Right lobe of liver (tissue), 4 donors: ENCODE results near the gene ALDH3A2.

ENCODE experiments used
- CTCF ChIP-seq, 4 donors: fragments of 200-600 bp in 3 of 4; fragments of 450-650 bp in 1 of 4; IDR thresholded peaks; one replicate each; pipeline versions ENCODE4 v1.5.1 to v1.8.0; 2016 to 2022; ENCODE audit warnings: antibody characterized with exemption in 4 of 4, mild to moderate bottlenecking in 2 of 4
- POLR2A ChIP-seq: fragments of 450-650 bp; IDR thresholded peaks from one replicate; pipeline ENCODE4 v1.6.1; 2017; ENCODE audit warnings: antibody characterized with exemption, mild to moderate bottlenecking
- donor health status: DM: no; HTN: no; CAD: no.
- donor health status: DM: no; HTN: no; CAD: no.
- donor health status: DM: no; HTN: yes; CAD: no.

- TF ChIP-seq CTCF (IDR thresholded peaks at IDR 0.05) (no peak), POLR2A (no peak)
These were observed 76.2 kb downstream of the ALDH3A2 start for GRCh38 chr17:19724501-19725420.
